HTERT RPE-1 (cell line): ENCODE measurements around the gene ZNF554.

ENCODE experiments used
- in situ Hi-C: fragments of 300-500 bp; cut with MboI; formaldehyde crosslinking; loops from 4 replicates; pipeline ENCODE4 v1.14.3; 2020; ENCODE audit warnings: low sequenced_read_pairs

Gene ZNF554

GRCh38 chr19:2819540-2820111 is at the start of gene ZNF554:
Gene ZNF554, plus strand, starts transcription at chr19:2819868. Its CDS starts 204 bp downstream, at chr19:2820072.
- in situ Hi-C loops, result no loop called here

DNA sequence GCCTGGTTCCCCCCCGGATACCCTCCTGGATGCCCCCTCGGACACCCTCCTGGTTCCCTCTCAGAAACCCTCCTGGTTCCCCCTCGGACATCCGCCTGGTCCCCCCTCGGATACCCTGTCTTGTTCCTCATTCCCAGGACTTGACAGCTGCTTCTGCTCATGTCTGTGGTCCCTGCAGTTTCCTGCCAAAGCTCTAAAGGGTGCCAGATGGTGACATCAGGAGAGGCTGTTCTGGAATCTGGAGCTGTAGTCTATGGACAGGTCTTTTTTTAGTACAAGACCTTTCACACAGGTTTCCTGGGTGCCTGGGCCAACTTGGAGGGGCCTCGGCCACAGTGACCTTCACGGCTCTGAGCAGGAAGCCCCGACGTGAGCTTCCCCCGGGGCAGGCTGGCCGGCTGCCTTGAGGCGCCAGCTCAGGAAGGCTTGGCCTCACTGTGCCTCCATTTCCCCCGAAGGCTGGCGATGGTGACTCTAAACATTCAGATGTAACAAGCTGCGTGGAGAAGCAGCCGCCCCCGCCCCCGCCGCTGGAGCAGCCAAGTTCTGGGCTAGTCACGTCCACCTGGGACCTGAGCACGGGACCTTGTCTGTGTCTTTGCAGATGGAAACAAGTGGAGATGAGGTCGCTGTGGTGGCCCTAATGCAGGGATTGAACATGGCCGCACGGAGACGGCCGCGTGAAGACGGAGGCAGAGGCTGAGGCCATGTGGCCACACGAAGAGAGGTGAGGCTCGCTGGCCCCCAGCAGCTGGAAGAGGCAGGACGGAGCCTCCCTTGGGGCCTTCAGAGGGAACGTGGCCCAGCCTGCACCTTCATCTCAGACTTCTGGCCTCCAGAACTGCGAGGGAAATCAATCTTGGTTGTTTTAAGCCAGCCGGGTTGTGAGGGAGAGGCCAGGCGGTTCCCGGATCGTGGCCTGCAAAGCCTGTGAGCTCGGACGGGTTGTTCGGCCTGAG is 49.3 kb upstream of the ZNF554 start:
- in situ Hi-C loops, result no loop called here

DNA sequence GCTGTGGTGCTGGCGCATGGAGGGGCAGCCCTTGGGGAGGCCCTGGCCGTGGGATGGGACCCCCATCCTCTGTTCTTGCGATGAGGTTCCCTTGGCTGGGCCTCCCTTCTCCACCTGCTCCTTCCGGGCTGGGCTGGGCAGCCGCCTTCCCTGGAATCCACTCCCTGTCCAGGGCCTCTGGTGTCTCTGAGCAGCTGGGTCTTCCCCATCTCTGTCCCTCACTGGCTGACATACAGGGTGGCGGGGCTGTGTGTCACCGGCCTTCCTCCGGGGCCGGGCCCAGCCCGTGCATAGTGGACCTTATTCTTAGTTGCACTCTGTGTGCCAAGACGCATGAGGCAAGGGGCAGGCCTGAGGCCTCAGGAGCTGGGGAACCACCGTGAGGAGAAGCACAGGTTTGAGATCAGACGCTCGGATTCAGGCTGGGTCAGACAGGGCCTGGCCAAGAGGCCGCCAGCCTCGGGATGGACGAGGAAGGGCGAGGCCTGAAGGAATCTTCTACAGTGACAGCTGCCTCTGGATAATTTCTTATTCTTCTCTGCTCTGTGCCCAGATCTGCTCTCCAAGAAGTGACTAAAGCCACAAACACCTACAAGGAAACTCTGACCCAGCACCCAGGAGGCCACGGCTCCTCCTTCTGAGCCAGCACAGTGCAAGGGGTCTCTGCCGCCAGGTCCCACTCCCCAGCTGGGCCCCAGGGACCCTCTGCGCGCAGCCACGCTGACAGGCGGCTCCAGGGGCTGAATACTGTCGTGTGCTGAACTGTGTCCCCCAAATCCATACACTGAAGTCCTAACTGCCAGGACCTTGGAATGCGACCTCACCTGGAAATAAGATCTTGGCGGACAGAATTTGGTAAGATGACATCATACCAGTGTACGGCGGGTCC is 47.6 kb upstream of the ZNF554 start:
- in situ Hi-C loops, result no loop called here

GRCh38 chr19:2774083-2774679 is 45.5 kb upstream of the ZNF554 start:
- in situ Hi-C loops, result no loop called here

DNA sequence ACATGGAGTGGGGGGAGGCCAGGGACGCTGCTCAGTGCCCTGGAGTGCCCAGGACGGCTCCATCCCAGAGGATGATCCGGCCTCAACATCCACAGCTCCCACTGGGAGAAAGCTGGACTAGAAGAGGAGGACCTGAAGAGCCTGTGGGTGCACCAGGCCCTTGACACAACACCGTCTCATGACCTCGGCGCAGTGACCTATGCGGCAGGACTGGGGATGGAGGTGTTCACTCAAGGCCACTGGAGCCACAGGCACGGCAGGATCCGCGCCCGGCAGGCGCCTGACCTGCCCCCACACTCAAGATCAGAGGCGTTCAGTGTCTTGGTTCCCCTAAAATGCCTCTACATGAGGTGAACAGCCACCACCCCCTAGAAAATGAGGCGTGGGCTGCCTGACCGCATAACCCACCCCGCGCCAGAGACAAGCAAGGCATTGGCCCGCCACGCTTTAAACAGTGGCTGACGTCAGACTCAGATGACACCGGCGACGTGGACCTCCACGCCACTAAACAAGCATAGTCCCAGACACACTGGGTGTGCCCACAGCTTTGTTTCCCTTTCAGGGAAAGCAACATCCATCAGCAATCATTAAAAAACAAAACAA is 44.6 kb upstream of the ZNF554 start:
- in situ Hi-C loops, result no loop called here

DNA sequence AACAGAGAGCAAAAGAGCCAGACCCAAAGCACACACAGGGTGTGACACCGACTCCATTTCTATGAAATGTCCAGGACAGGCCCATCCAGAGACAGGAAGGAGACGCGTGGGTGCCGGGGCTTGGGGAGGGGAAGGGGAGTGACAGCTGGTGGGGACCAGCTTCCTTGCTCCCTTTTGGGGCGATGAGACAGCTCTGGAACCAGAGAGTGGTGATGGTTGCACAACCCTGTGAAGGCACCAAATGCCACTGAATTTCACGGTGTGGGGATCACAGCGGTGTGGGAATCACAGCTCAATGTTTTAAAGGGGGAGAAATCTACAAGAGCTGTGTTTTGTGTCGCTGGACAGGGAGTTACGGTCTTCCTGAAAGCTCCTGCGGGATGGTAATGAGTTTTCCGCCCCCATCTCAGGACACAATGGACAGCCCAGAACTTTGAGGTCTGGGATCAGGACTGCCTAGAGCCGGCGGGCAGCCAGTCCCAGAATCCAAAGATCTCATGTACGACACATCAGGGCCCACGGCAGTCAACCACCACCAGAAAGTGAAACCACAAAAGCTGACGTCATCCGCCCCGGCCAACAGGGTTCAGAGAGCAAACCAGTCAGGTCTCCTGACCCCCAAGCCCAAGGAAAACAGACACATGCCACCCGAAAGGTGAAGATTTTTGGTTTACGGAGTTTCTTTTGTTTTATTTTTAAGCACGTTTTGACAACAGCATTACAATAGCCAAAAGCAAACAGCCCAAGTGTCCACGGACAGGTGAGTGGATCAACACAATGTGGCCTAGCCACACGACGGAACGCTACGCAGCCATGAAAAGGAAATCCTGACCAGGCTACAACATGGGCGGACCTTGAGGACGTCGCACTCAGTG is 43.9 kb upstream of the ZNF554 start:
- in situ Hi-C loops, result no loop called here

- in situ Hi-C loops, result no loop called here
These were observed 41.5 kb upstream of the ZNF554 start for GRCh38 chr19:2777952-2778683.

DNA sequence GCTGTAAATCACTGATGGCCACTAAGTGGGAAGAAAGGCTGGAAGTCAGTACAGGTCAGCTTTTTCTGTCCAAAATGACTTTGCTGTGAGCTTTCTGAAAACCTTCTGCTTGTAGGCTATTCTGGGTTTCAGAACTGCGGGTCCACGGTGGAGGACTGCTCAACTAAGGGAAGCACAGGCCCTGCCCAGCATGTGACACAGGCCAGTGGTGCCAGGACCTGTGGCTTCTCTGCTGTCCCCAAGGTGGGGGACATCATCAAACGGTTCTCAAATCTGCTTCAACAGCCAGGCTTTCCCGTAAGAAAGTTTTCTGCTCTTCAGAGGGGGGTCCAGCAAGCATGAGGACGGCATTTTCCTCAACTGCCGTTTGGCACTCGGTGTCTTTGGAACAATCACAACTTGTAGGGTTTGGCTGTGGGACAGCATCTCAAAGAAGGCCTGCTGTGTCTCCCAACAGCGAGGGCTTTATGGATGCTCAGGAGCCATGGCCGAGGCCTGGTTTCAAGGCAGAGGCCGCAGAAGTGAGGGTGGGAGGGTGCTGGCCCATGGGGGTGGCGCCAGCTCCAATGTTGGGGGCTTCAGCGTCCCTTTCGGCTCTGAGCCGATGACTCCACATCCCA is 40.4 kb upstream of the ZNF554 start:
- in situ Hi-C loops, result no loop called here

DNA sequence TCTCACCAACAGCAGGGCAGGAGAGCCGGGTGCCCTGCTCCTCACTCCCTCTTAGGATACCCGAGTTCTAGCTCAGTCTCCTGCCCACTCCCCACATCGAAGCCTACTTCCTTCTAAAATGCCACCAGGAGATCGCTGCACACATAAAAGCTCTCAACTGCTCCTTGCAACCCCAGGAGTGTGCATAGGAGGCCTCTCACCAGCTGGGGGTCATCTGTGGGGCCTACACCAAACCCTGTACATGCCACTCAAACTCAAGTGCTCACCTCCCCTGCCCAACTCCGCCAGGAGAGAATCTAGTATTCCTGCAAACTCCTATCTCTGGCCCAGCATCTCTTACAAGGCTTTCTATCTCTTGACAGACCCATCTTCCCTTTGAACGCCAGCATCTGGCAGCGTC is 39.4 kb upstream of the ZNF554 start:
- in situ Hi-C loops, result no loop called here

DNA sequence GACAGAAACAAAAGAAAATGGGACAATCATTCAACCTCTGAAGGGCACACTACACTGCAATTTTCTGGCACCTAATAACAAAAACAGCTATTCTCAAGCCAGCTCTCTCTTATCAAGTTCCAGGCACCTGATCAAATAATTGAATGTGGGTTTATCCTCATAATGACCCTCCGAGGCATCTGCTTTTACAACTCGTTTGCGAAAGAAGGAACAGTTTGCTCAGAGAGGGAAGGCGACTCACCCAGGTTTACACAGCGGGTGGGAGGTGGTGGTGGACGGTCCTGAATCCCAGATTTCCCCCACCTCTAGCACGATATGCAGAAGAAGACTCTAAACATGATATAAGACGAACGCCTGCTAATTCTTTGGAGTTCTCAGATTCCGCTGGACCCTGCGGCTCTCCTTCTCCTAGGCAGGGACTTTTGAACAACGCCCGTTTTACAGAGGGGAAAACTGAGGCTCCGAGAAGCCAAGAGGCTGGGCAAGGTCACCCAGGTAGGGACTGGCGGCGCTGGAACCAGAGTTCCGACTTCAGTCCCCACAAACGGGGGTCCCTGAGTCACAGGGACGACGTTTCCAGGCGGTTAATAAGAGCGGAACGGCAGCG is 37.2 kb upstream of the ZNF554 start:
- in situ Hi-C loops, result no loop called here

DNA sequence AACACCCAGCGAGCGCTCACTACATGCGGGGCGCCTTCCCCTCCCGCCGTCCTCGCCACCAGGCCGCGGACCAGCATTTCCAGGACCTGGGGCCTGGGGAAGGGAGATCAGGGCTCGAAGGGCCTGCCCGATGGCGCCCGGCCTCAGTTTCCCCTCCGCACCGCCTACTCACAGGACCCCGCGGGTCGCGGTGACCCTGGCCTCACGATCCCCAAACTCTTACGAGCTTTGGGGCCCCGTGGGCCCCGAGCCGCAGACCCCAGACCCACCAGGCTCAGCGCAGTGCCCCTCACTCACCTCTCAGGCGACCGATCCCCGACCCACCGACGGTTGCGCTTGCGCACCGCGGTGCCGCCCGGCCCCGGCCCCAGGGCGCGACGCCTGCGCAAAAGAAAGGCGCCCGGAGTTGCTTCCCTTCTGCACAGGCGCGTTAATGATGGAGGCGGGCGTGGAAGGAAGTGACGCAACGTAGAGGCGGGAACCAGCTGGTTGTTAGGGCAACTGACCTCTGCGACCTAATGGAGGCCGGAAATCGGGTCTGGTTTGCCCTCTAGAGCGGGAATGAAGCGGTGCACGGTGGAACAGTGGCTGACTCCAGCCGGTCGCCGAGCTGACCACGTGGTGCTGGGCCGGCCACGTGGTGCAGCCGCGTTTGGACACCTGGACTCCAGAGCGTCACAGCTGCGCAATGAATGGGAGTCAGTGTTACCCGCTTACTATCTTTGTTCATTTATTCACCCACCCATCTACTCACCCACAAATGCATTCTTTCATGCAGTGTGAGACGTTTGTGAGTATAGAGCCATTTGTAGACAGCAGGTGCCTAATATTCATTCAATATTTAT is 36.5 kb upstream of the ZNF554 start, which contains the start of gene SGTA:
TSS of gene SGTA (minus strand) at position 338 of the 845 bp plus-strand sequence. CDS start 14,205 bp downstream, outside the sequence.
- in situ Hi-C loops, result no loop called here

DNA sequence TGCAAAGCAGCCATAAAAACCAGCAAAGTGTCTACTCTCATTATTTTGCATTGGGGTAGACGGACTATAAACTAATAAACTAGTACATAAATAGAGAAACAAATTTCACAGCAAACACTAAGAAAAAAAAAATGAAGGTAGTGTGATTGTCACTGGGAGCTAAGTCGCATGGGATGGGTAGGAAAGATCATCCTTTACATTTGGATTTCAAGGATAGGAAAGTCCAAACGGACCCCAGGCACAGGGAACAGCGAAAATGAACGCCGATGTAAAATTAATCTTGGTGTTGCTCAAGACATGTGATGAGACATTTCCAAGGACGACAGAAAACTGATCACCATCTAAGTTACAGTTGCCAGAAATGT is 35.9 kb upstream of the ZNF554 start:
- in situ Hi-C loops, result no loop called here

DNA sequence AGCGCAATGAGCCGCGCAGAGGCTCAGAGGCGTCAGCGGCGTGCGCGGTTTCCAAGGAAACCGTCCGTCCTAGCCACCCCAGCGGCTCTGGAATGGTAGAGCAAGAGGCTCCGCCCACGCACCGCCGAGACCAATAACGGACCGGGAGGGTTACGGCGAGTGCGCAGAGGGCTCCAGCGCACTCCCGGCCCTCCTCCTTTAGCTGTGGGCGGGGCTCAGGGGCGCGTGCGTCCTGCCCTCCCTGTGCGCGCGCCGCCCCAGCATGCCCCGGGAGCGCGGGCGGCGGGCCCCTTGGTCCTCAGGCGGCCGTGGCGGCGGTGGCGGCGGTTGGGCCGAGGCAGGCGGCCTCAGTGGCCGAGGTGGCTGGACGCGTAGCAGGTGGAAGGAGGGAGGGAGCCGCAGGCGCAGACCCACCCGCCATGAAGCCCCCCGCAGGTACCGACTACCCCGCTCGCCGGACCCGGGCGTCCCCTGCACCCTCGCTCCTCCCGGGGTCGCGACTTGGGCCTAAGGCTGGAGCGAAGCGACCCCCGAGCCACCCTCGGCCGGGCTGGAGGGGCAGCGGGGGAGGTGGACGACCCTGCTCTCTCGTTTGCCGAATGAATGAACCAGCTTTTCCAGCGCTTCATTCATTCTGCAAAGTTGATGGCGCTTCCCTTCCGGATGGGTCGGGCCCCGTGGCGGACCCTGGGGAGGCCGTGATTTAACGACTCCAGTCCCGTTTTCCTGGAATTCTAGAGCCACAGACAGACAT is 34.2 kb upstream of the ZNF554 start, which contains the start of gene THOP1:
TSS of gene THOP1 (plus strand) at position 260 of the 754 bp plus-strand sequence. CDS start at position 420, 160 bp downstream.
- in situ Hi-C loops, result no loop called here

GRCh38 chr19:2787115-2787514 is 32.6 kb upstream of the ZNF554 start:
- in situ Hi-C loops, result no loop called here

- in situ Hi-C loops, result no loop called here
These were observed 31.4 kb upstream of the ZNF554 start for GRCh38 chr19:2788237-2788636.

DNA sequence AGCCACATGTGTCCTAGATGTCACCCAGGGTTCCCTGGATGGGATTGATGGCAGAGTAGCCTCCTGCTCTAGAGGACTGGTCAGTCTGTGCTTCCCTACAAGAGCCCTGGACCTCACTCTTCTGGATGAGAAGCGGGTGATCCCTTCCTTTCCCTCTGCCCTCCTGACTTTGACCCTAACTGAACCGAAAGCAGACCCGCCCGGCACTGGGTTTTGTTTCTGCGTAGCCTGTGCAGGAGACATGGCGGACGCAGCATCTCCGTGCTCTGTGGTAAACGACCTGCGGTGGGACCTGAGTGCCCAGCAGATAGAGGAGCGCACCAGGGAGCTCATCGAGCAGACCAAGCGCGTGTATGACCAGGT is 29.5 kb upstream of the ZNF554 start:
- in situ Hi-C loops, result no loop called here
